Keratinocyte (primary cell): ENCODE data around the gene RNASE7.

Experiments
- EZH2 ChIP-seq: IDR thresholded peaks from one replicate; pipeline ENCODE4 v1.6.1; 2012; ENCODE audit warnings: inconsistent platforms, mild to moderate bottlenecking, low read length, moderate library complexity
- TF ChIP-seq, protein P1 (sequence below), 3 experiments: IDR thresholded peaks in 1 of 3; conservative IDR thresholded peaks in 1 of 3; optimal IDR thresholded peaks in 1 of 3; 2 replicates in 2 of 3; 3 replicates in 1 of 3; pipeline versions ENCODE3 to v1.5.1; 2011; ENCODE audit warnings: low read length in 3 of 3, mild to moderate bottlenecking in 3 of 3, moderate library complexity in 2 of 3, control low read depth in 1 of 3, inconsistent platforms in 1 of 3; ENCODE audit not compliant: insufficient read depth in 2 of 3; ENCODE audit errors: extremely low read depth in 1 of 3

DNA sequence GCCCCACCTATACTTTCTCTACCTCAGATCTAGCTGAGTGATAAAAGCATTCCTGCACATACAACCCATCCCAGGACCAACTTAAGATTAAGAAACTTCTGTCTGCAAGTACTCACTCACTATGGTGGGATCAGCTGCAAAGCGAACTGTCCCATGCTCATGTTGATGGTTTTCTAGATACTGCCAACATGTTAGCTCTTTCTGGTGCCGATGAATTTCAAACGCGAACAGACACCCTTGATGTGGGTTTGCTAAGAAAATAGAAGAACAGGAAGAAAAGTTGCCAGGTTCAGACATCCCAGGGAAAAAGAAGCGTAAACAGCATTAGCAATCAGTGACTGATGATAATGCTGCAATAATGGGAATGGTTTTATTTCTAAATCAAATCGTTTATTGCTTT is 44.6 kb upstream of the RNASE7 start:
- TF ChIP-seq, protein P1, sequence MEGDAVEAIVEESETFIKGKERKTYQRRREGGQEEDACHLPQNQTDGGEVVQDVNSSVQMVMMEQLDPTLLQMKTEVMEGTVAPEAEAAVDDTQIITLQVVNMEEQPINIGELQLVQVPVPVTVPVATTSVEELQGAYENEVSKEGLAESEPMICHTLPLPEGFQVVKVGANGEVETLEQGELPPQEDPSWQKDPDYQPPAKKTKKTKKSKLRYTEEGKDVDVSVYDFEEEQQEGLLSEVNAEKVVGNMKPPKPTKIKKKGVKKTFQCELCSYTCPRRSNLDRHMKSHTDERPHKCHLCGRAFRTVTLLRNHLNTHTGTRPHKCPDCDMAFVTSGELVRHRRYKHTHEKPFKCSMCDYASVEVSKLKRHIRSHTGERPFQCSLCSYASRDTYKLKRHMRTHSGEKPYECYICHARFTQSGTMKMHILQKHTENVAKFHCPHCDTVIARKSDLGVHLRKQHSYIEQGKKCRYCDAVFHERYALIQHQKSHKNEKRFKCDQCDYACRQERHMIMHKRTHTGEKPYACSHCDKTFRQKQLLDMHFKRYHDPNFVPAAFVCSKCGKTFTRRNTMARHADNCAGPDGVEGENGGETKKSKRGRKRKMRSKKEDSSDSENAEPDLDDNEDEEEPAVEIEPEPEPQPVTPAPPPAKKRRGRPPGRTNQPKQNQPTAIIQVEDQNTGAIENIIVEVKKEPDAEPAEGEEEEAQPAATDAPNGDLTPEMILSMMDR (optimal IDR thresholded peaks at IDR 0.05 in 1 of 3, IDR thresholded peaks at IDR 0.05 in 1 of 3, conservative IDR thresholded peaks at IDR 0.05 in 1 of 3; ENCODE audit: extremely low read depth in 1 of 3, insufficient read depth in 2 of 3, low read length in 3 of 3): no peak
- no peak for TF ChIP-seq EZH2
